H54 (cell line): Measurements from ENCODE around the gene SUPT20H.

Source experiments
- DNase-seq: peaks from one replicate; pipeline ENCODE4 v3.0.0; 2011; ENCODE audit warnings: low spot score, mixed read lengths; ENCODE audit not compliant: insufficient read length
- FAIRE-seq: peaks from 3 replicates; lab custom pipeline; 2011; peaks lifted over from hg19 to GRCh38; lab: Jason Lieb, UNC
- POLR2A ChIP-seq: IDR thresholded peaks from 2 replicates; pipeline ENCODE4 v1.6.1; 2011; ENCODE audit warnings: low read depth, mild to moderate bottlenecking, low read length

Gene SUPT20H

DNA sequence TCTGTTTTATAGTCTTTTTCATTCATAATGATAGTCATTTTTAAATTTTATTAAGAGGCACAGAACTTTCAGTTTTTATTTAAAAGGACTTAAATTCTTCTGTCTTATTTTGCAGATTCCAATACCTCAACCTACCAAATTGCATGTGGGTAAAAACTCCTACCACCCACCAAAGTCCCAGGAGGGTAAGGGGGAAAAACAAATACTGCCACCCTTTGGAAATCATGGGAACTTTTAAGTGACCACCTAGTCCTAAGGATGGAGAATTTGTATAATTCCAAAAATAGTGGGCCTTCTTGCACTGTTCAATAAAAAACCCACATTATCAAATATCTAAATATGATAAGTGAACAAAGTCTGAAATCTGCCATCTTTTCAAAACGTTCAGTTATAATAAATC, 9.7 kb downstream of the SUPT20H start:
- DNase-seq: no peak
- no peak for TF ChIP-seq POLR2A
- FAIRE-seq: no peak

DNA sequence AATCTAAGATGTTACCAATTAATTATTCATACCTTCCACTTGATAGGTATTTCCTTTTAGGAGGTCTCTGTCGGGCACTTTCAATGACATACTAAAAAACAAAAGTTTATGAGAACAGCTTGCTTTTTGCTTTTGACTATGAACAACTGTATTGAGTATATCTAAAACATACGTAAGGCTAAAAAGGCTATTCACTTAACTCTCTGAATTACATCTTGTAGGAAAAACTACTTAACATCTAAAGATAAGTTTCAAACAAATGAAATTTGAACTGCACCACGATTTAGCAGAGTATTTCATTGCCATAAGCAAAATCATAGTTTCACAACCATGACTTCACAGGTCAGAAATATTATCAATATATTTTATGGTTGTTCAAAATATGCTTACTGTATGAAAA, 11.6 kb downstream of the SUPT20H start:
- no peak for FAIRE-seq
- DNase-seq: no peak
- TF ChIP-seq POLR2A: no peak

DNA sequence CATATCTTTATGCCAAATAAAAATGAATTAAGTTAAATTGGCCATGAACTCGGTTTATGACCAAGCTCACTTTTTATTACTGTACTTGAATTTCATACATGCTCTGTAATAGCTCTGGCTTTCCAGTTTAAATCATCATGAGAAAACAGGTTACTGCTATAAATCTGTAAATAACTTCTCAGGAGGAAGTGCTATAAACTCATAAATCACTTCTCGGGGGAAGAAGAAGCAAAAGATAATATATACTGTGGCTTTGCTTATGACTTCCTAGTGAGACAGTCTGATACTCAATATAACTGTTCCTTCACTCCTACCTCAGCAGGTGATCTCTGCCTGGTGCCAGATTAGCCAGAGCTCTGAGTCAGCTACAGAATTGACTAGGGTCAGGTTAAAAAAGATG, 12.5 kb downstream of the SUPT20H start:
- DNase-seq (no peak), FAIRE-seq (no peak)
- TF ChIP-seq POLR2A: no peak

GRCh38 chr13:37046062-37046461, 13.4 kb downstream of the SUPT20H start:
- FAIRE-seq: no peak
- TF ChIP-seq POLR2A: no peak

GRCh38 chr13:37040789-37041188, 18.7 kb downstream of the SUPT20H start:
- TF ChIP-seq POLR2A: no peak
- FAIRE-seq (no peak), DNase-seq (no peak)

More at GRCh38 chr13:37046062-37046461, 13.4 kb downstream of the SUPT20H start:
- DNase-seq: no peak

GRCh38 chr13:37039896-37040295, 19.6 kb downstream of the SUPT20H start:
- no peak for FAIRE-seq

GRCh38 chr13:37037241-37037640, 22.2 kb downstream of the SUPT20H start:
- DNase-seq (no peak), FAIRE-seq (no peak)
- no peak for TF ChIP-seq POLR2A

More at GRCh38 chr13:37039896-37040295, 19.6 kb downstream of the SUPT20H start:
- no peak for TF ChIP-seq POLR2A
- no peak for DNase-seq

- no peak for DNase-seq
- TF ChIP-seq POLR2A: no peak
- no peak for FAIRE-seq
These were observed 29.9 kb downstream of the SUPT20H start for GRCh38 chr13:37029617-37030016.

DNA sequence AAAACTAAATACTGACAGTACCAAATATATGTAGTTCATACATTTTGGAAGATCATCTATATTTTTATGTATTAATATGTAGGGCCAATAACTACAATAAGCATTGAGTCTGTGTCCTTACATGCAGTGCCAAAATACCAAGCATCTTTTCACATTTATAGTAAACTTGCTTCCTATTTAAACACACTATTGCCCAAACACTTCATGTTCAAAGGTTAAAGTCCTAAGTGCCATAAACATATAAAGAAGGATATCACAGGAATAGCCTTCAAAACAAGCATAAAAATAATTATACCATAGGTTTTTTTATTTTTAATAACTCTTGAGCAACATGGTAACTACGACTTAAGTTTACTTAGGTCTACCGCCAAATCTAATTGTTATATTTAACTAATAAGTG, 31.8 kb downstream of the SUPT20H start:
- FAIRE-seq (no peak), DNase-seq (no peak)
- TF ChIP-seq POLR2A: no peak

GRCh38 chr13:37026771-37027170, 32.7 kb downstream of the SUPT20H start:
- no peak for FAIRE-seq
- DNase-seq: no peak
- no peak for TF ChIP-seq POLR2A

DNA sequence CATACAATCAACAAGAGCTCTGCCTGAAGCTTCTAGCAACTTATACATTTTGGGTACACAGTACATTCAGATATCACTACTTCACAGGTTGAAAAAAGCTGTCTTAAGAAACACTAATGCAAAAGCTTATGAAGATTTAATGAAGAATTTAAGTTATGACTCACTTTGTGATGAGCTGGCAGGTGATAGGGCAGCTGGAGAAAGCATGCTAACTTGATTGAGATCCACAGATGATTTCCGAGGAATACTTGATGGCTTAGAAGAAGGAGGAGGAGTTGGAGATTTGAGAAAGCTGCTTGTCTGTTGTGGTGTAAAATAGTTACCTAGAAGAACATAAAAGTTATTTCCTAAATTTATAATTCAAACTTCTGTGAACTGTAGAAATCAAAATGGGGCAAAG, 35.6 kb downstream of the SUPT20H start:
- FAIRE-seq (no peak), DNase-seq (no peak)

GRCh38 chr13:37014609-37015008, 44.9 kb downstream of the SUPT20H start:
- DNase-seq (no peak), FAIRE-seq (no peak)
- no peak for TF ChIP-seq POLR2A

More for the DNA sequence above, 35.6 kb downstream of the SUPT20H start:
- TF ChIP-seq POLR2A: no peak

- no peak for TF ChIP-seq POLR2A
- FAIRE-seq (no peak), DNase-seq (no peak)
These were observed 47.7 kb downstream of the SUPT20H start for GRCh38 chr13:37011788-37012187.

- no peak for TF ChIP-seq POLR2A
- no peak for FAIRE-seq
- no peak for DNase-seq
These were observed 48.5 kb downstream of the SUPT20H start for GRCh38 chr13:37011002-37011401.

GRCh38 chr13:37010424-37010823, 49.1 kb downstream of the SUPT20H start:
- TF ChIP-seq POLR2A: no peak
- FAIRE-seq: no peak
- DNase-seq: no peak

DNA sequence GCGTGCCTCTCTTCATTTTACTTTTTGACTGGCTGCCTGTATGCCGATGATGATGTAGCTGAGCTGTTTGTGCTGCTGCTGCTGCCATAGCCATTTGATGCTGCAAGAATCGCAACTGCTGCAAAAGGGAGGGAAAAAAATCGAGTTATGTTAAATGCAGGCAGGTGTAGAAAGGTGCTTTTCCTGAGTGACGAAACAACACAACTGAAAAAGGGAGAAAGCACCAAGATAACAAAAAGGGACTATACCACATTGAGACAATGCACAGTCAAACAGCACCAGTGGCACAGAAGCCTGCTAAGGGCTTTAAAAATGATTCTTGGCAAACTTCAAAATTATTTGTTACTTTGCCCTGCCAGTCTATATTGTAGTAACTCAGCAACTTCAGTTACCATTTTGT, 49.8 kb downstream of the SUPT20H start:
- DNase-seq: no peak
- FAIRE-seq: no peak
- TF ChIP-seq POLR2A: no peak
